Vagina (tissue), 2 donors: Measurements from ENCODE around the gene RASGRP1. TPM values are rescaled to one million over a fixed set of nuclear protein-coding genes. Genes with fewer than 3 reads are reported as not detected.

Experiments
- DNase-seq, 2 donors: peaks; one replicate each; pipeline ENCODE4 v3.0.0-alpha.2; 2017; ENCODE audit errors: extremely low spot score in 2 of 2
- H3K27ac ChIP-seq: fragments of 200-600 bp; sonication (generic); one replicate; pipeline ENCODE4 v1.5.1; 2019
- H3K27me3 ChIP-seq: fragments of 200-600 bp; sonication (generic); one replicate; pipeline ENCODE4 v1.5.1; 2019
- H3K36me3 ChIP-seq, 2 donors: fragments of 200-600 bp; sonication (generic); one replicate each; pipeline ENCODE4 v1.5.1; 2017 to 2019
- H3K4me1 ChIP-seq: fragments of 200-600 bp; sonication (generic); one replicate; pipeline ENCODE4 v1.5.1; 2019
- H3K4me3 ChIP-seq, 2 donors: fragments of 200-600 bp; sonication (generic); 1 replicate in 1 of 2; 2 replicates in 1 of 2; pipeline ENCODE4 v1.5.1; 2016 to 2019
- H3K9me3 ChIP-seq: fragments of 200-600 bp; sonication (generic); one replicate; pipeline ENCODE4 v1.5.1; 2019
- CTCF ChIP-seq, 3 experiments: fragments of 450-650 bp in 2 of 3; fragments of 200-600 bp in 1 of 3; sonication (generic) in 1 of 3; IDR thresholded peaks; one replicate each; pipeline ENCODE4 v1.5.1; 2017 to 2019; ENCODE audit warnings: antibody characterized with exemption in 3 of 3, mild to moderate bottlenecking in 2 of 3, moderate library complexity in 2 of 3
- POLR2A ChIP-seq, 2 donors: fragments of 450-650 bp; IDR thresholded peaks; one replicate each; pipeline ENCODE4 v1.6.1; 2017; ENCODE audit warnings: antibody characterized with exemption in 2 of 2, mild to moderate bottlenecking in 2 of 2, moderate library complexity in 2 of 2
- POLR2AphosphoS5 ChIP-seq, 2 donors: sonication (generic); formaldehyde crosslinking; IDR thresholded peaks; one replicate each; pipeline ENCODE4 v1.9.0; 2017; ENCODE audit warnings: antibody characterized with exemption in 2 of 2, mild to moderate bottlenecking in 2 of 2, low read depth in 1 of 2; ENCODE audit not compliant: insufficient read depth in 1 of 2
- intact Hi-C: fragments of 100-400 bp; cut with DNase I; formaldehyde crosslinking; loops from one replicate; pipeline ENCODE4 v1.15.1; 2023
- total RNA-seq: library from RNA; depleted of rRNA; stranded (reverse); fragments of >200 nt; gene quantifications from one replicate; pipeline ENCODE4 v1.2.3, GENCODE V29; 2016

Gene RASGRP1
- total RNA-seq, 1 donor from 2014 or later = 8.8 TPM

GRCh38 chr15:38487378-38487777, 77.2 kb downstream of the RASGRP1 start:
- no peak for TF ChIP-seq POLR2AphosphoS5 (IDR thresholded peaks at IDR 0.05; ENCODE audit: insufficient read depth in 1 of 2, low read depth in 1 of 2)
- TF ChIP-seq CTCF (IDR thresholded peaks at IDR 0.05) = no peak
- no peak for TF ChIP-seq POLR2A (IDR thresholded peaks at IDR 0.05)
- DNase-seq = no peak
- intact Hi-C loops = no loop called here
- H3K27ac ChIP-seq = no peak overlapping the region
- no peak overlapping the region for H3K4me3 ChIP-seq
- H3K4me1 ChIP-seq = no peaks in the 10 kb centered on the region
- H3K27me3 ChIP-seq = no peaks in the 10 kb centered on the region
- peaks cover 0 to 11% of the 10 kb centered on the region in 2 donors for H3K36me3 ChIP-seq
- H3K9me3 ChIP-seq = no peaks in the 10 kb centered on the region

GRCh38 chr15:38486936-38487335, 77.7 kb downstream of the RASGRP1 start:
- Histone ChIP-seq H3K4me3 (no peak overlapping the region), H3K9me3 (no peaks in the 10 kb centered on the region), H3K27ac (no peak overlapping the region), H3K27me3 (no peaks in the 10 kb centered on the region), H3K4me1 (no peaks in the 10 kb centered on the region), H3K36me3 (peaks cover 0 to 11% of the 10 kb centered on the region in 2 donors)
- TF ChIP-seq POLR2AphosphoS5 (IDR thresholded peaks at IDR 0.05; ENCODE audit: insufficient read depth in 1 of 2, low read depth in 1 of 2) = no peak
- TF ChIP-seq POLR2A (IDR thresholded peaks at IDR 0.05) = no peak
- no peak for TF ChIP-seq CTCF (IDR thresholded peaks at IDR 0.05)
- DNase-seq = no peak
- intact Hi-C loops = no loop called here

- DNase-seq = no peak
- no peak for TF ChIP-seq POLR2A (IDR thresholded peaks at IDR 0.05)
- TF ChIP-seq POLR2AphosphoS5 (IDR thresholded peaks at IDR 0.05; ENCODE audit: insufficient read depth in 1 of 2, low read depth in 1 of 2) = no peak
- no peak overlapping the region for H3K27ac ChIP-seq
- H3K9me3 ChIP-seq = no peaks in the 10 kb centered on the region
- intact Hi-C loops = no loop called here
- no peaks in the 10 kb centered on the region for H3K4me1 ChIP-seq
- H3K27me3 ChIP-seq = no peaks in the 10 kb centered on the region
- H3K4me3 ChIP-seq = no peak overlapping the region
- peaks cover 0 to 8% of the 10 kb centered on the region in 2 donors for H3K36me3 ChIP-seq
Observed at GRCh38 chr15:38482572-38482971, 82.0 kb downstream of the RASGRP1 start.

- no peak for DNase-seq
- intact Hi-C loops = no loop called here
- Histone ChIP-seq H3K36me3 (peaks cover 0 to 10% of the 10 kb centered on the region in 2 donors), H3K4me1 (no peaks in the 10 kb centered on the region), H3K4me3 (no peak overlapping the region), H3K27me3 (no peaks in the 10 kb centered on the region), H3K27ac (no peak overlapping the region), H3K9me3 (no peaks in the 10 kb centered on the region)
- TF ChIP-seq POLR2AphosphoS5 (IDR thresholded peaks at IDR 0.05; ENCODE audit: insufficient read depth in 1 of 2, low read depth in 1 of 2) (no peak), POLR2A (IDR thresholded peaks at IDR 0.05) (no peak), CTCF (IDR thresholded peaks at IDR 0.05) (no peak)
Observed at GRCh38 chr15:38481761-38482160, 82.9 kb downstream of the RASGRP1 start.

- Histone ChIP-seq H3K9me3 (no peaks in the 10 kb centered on the region), H3K4me3 (no peak overlapping the region), H3K36me3 (peaks cover 0 to 10% of the 10 kb centered on the region in 2 donors), H3K27ac (no peak overlapping the region), H3K4me1 (no peaks in the 10 kb centered on the region), H3K27me3 (no peaks in the 10 kb centered on the region)
- intact Hi-C loops = no loop called here
- TF ChIP-seq POLR2A (IDR thresholded peaks at IDR 0.05) = no peak
- TF ChIP-seq CTCF (IDR thresholded peaks at IDR 0.05) = no peak
- no peak for TF ChIP-seq POLR2AphosphoS5 (IDR thresholded peaks at IDR 0.05; ENCODE audit: insufficient read depth in 1 of 2, low read depth in 1 of 2)
- no peak for DNase-seq
Observed at GRCh38 chr15:38481113-38481512, 83.5 kb downstream of the RASGRP1 start.
